ENCODE measurements around the gene PACSIN3. TPM values are rescaled to one million over a fixed set of nuclear protein-coding genes. Genes with fewer than 3 reads are reported as not detected.

The PACSIN3 gene
- polyA plus RNA-seq, 1 donor (not counting 4 experiments of a cell fraction or from before 2014, with no cell fraction given): 28.1 TPM

DNA sequence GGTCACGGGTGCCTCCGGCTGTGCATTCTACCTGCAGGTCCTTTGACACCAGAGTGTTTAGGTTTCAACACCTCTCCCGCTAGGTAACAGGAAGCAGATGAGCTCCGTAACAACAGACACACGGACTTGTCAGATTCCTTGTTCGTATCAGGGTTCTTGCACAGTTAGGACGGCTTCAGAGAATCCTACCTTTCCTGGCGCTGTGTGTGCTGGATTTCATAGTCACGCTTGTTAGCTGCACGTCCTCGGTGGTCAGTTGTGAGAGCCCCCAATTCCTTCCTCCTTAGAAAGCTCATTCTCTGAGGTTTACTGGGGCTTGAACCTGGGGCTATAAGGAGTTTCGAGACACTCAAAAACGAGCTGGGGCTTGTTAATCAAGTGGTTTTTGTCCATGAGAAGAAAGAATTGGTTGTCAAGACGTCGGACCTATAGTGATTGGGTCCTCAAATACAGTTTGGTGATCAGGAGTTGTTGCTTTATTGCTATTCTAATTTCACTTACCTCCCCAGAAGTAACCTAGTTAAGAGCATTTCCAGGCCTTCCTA is 29.2 kb upstream of the PACSIN3 start:
- Histone ChIP-seq H3K4me1 (ENCODE audit: control insufficient read depth, extremely low read depth, insufficient read depth, low read length) (peaks cover 29% of the 10 kb centered on the region), H3K9ac (ENCODE audit: control insufficient read depth, extremely low read depth, insufficient read depth, low read length) (peak overlapping the region; percentile 98), H3K4me3 (ENCODE audit: control insufficient read depth in 2 of 3, extremely low read depth in 1 of 3, insufficient read depth in 2 of 3, low read depth in 1 of 3, low read length in 3 of 3) (peak overlapping the region; percentile 52 to 96 (median 88)), H3K4me2 (ENCODE audit: control insufficient read depth, extremely low read depth, insufficient read depth, low read depth, low read length) (peak overlapping the region; percentile 98), H3K36me3 (ENCODE audit: control insufficient read depth in 2 of 2, extremely low read depth in 1 of 2, insufficient read depth in 2 of 2, low read length in 2 of 2) (peaks cover 0 to 9% of the 10 kb centered on the region in 2 experiments), H3K9me1 (ENCODE audit: control insufficient read depth, extremely low read depth, insufficient read depth, low read length) (no peaks in the 10 kb centered on the region), H3K79me2 (ENCODE audit: control insufficient read depth, insufficient read depth, low read length) (peaks cover 30% of the 10 kb centered on the region), H3K9me3 (ENCODE audit: control insufficient read depth, low read depth, low read length) (no peaks in the 10 kb centered on the region), H3K27ac (ENCODE audit: control insufficient read depth, insufficient read depth, low read length) (peak overlapping the region; percentile 99), H3K27me3 (ENCODE audit: control insufficient read depth, extremely low read depth, insufficient read depth, low read length) (no peaks in the 10 kb centered on the region), H2AFZ (ENCODE audit: control insufficient read depth, low read length) (peak overlapping the region; percentile 76), H4K20me1 (ENCODE audit: control insufficient read depth, extremely low read depth, insufficient read depth, low read length) (no peaks in the 10 kb centered on the region)
- DNase-seq (ENCODE audit: low read depth, low spot score): no peak
- TF ChIP-seq, protein P1, sequence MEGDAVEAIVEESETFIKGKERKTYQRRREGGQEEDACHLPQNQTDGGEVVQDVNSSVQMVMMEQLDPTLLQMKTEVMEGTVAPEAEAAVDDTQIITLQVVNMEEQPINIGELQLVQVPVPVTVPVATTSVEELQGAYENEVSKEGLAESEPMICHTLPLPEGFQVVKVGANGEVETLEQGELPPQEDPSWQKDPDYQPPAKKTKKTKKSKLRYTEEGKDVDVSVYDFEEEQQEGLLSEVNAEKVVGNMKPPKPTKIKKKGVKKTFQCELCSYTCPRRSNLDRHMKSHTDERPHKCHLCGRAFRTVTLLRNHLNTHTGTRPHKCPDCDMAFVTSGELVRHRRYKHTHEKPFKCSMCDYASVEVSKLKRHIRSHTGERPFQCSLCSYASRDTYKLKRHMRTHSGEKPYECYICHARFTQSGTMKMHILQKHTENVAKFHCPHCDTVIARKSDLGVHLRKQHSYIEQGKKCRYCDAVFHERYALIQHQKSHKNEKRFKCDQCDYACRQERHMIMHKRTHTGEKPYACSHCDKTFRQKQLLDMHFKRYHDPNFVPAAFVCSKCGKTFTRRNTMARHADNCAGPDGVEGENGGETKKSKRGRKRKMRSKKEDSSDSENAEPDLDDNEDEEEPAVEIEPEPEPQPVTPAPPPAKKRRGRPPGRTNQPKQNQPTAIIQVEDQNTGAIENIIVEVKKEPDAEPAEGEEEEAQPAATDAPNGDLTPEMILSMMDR (optimal IDR thresholded peaks at IDR 0.05 in 1 of 3, IDR thresholded peaks at IDR 0.05 in 1 of 3, conservative IDR thresholded peaks at IDR 0.05 in 1 of 3; ENCODE audit: extremely low read depth in 1 of 3, insufficient read depth in 2 of 3, low read length in 3 of 3): no peak
- FAIRE-seq: peak; percentile 51
- dilution Hi-C loops (cut with MboI; ENCODE audit: extremely low pct_ligation_motif_present, low sequenced_read_pairs): no loop called here

DNA sequence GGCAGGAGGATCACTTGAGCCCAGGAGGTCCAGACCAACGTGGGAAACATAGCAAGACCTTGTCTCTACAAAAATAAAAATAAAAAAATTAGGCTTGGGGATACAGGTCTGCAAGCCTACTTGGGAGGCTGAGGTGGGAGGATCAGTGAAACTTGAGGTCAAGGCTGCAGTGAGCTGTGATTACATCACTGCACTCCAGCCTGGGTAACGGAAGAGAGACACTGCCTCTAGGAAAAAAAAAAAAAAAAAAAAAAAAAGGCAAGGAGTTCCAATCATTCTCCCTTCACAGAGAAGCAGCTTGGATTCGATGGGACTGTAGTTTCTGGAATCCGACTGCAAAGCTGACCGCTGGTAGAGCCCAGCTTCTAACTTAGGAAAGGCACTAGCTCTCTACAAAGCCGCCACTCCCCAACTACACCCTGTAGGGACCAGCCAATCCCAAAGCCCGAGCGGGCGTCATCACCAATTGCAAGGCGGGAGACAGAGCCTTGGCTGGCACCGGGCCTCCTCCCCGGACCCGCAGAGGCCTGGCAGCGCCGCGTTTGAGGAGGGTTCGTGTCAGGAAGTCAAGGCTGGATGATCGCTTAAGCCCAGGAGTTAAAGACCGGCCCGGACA is 27.8 kb upstream of the PACSIN3 start:
- Histone ChIP-seq H3K4me2 (ENCODE audit: control insufficient read depth, extremely low read depth, insufficient read depth, low read depth, low read length) (peak overlapping the region; percentile 65), H4K20me1 (ENCODE audit: control insufficient read depth, extremely low read depth, insufficient read depth, low read length) (no peaks in the 10 kb centered on the region), H3K27ac (ENCODE audit: control insufficient read depth, insufficient read depth, low read length) (peak overlapping the region; percentile 92), H3K79me2 (ENCODE audit: control insufficient read depth, insufficient read depth, low read length) (peaks cover 22% of the 10 kb centered on the region), H3K9ac (ENCODE audit: control insufficient read depth, extremely low read depth, insufficient read depth, low read length) (peak overlapping the region; percentile 83), H3K36me3 (ENCODE audit: control insufficient read depth in 2 of 2, extremely low read depth in 1 of 2, insufficient read depth in 2 of 2, low read length in 2 of 2) (peaks cover 0 to 6% of the 10 kb centered on the region in 2 experiments), H3K9me1 (ENCODE audit: control insufficient read depth, extremely low read depth, insufficient read depth, low read length) (no peaks in the 10 kb centered on the region), H3K4me3 (ENCODE audit: control insufficient read depth in 2 of 3, extremely low read depth in 1 of 3, insufficient read depth in 2 of 3, low read depth in 1 of 3, low read length in 3 of 3) (peak overlapping the region; percentile 52 to 66 (median 61)), H3K27me3 (ENCODE audit: control insufficient read depth, extremely low read depth, insufficient read depth, low read length) (no peaks in the 10 kb centered on the region), H3K4me1 (ENCODE audit: control insufficient read depth, extremely low read depth, insufficient read depth, low read length) (peaks cover 35% of the 10 kb centered on the region), H2AFZ (ENCODE audit: control insufficient read depth, low read length) (peak overlapping the region; percentile 84), H3K9me3 (ENCODE audit: control insufficient read depth, low read depth, low read length) (no peaks in the 10 kb centered on the region)
- DNase-seq (ENCODE audit: low read depth, low spot score): no peak
- FAIRE-seq: peak; percentile 39
- dilution Hi-C loops (cut with MboI; ENCODE audit: extremely low pct_ligation_motif_present, low sequenced_read_pairs): no loop called here
- TF ChIP-seq, protein P1 (optimal IDR thresholded peaks at IDR 0.05 in 1 of 3, IDR thresholded peaks at IDR 0.05 in 1 of 3, conservative IDR thresholded peaks at IDR 0.05 in 1 of 3; ENCODE audit: extremely low read depth in 1 of 3, insufficient read depth in 2 of 3, low read length in 3 of 3): no peak
- no peak for TF ChIP-seq EZH2 (IDR thresholded peaks at IDR 0.05; ENCODE audit: low read length)
